GM21576 (cell line): Measurements from ENCODE around the gene FSCN2.

Source experiments
- ATAC-seq: cut with Tn5 transposase; IDR thresholded peaks from one replicate; pipeline ENCODE4 v1.9.1; 2021; ENCODE audit warnings: mild to moderate bottlenecking, moderate library complexity; ENCODE audit not compliant: unreplicated experiment

FSCN2 gene

DNA sequence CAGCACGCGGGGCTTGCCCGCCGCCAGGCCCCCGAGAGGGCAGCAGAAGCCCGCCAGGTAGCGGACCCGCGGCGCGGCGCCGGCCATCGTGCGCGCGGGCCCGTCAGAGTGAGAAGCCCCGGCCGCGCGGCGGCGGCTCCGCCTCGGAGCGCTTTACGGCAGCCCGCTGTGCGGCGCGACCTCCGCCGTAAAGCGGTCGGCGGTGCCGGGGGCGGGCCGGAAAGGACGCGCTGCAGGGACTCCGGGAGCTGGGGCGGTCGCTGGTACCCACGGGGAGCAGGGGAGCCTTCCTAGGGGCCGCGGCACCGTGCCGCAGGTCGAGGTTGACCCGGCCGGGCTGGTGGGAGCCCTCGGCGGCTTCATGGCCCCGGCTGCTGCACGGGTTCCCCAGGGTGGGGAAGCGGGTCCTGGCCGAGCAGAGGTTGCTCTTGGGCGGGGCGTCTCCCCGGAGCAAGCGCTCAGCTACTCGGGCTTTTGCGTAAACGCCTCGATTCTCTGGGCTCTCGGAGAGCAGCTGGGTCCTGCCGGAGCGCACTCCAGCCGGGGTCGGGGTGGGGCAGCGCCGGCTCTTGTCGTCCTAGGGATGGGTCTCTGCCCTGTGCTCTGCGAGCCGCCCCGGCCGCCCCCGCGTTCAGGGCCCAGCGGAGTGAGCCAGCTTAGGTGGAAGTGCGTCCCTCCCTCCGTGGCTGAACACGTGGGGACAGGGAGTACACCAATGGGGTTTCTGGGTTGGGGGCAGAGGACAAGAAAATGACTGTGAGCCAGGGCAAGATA is 24.3 kb downstream of the FSCN2 start, which contains the start of gene FAAP100:
FAAP100 (minus strand) TSS at position 110 of the 774 bp plus-strand sequence; CDS start at position 87, 23 bp downstream.
- peak; percentile 38 for ATAC-seq

DNA sequence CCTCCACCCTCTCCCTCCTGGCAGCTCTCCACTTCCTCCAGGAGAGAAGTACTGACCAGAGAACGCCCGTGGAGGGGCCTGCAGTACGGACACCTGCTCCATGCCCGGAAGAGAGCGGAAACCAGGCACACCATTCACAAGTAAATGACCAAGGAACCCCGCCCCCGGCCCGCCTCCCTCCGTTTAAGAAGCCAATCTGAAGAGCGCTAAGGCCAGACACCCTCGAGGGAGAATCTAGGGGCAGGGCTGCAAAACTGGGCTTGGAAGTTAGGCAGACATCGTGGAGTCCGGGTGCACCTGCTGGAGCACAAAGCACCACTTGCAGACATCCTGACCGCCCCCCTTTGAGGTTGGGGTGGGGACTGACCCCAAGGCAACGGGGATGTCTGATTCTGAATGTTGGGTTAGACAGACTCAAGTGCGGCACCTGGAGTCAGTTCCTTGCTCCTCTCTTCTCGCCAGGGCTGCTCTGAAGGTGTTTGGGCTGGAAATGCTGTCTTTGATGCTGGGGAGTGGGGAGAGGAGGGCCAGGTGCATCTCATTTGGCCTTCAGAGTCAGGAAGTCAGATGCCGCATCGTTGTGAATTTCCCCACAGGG is 24.9 kb downstream of the FSCN2 start:
- peak; percentile 42 for ATAC-seq

DNA sequence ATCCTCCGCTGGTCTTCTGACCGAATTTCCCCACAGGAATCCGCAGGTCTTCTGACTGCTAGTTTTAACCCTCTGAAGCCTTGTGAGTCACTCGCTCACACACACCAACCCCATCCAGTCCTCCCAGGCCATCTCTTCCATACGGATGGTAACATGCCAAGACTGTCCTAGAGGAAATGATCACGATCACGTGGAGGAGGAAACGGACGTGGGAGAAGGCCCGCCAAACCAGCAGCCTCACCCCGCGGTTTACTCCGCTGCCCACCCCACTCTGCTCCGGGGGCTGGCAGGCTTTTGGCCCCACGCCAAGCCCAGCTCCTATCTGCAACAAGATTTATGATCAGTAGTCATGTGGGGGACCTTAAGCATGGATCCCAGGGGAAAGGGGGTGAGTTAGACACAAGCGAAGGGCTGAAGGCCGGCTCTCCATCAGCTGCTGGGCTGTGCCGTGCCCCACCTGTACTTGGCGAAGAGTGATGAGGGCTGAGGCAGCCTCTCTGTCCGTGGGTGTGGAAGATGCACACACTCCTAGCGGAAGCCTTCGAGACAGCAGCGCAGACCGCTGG is 25.5 kb downstream of the FSCN2 start:
- ATAC-seq, result no peak

DNA sequence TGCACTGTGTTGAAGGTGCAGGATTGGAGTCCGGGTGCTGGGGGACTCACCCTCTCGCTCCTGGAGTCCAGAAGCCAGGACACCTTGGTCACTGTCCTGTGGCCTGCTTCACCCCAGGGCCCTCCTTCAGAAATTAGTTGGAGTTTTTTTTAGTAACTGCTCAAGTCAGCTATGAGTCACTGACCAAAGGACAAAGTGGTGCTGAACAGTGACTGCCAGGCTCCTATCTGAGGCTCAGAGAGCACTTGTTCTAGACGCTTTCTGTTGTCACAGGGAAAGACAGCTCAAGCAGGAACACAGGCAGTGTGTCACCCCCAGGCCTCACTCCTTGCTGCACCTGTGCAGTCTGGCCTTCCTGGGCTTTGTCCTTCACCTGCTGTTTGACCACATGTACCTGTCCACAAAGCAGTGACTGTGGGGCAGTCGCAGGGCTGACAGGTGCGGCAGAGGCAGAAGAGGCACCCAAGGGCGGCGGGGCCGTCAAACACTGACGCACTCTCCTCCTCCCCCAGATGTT is 28.1 kb downstream of the FSCN2 start:
- no peak for ATAC-seq

DNA sequence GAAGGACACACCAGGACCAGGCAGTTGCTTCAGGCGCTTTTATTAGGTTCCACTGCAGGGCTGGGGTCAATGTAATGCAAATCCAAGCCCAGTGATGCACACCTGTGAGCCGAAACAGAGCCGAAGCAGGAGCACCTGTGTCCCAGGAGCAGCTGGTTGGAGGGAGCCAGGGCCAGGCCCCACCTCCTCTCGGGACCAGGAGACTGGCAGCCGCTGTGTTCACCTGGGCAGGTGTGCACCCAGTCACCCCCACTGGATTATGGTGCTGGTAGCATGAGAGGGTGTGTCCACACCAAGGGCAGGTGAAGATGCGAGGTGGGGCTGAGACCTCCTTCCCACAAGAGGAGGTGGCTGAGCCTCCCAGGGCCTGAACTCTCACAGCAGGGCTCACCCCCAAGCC is 28.7 kb downstream of the FSCN2 start:
- ATAC-seq, result no peak

DNA sequence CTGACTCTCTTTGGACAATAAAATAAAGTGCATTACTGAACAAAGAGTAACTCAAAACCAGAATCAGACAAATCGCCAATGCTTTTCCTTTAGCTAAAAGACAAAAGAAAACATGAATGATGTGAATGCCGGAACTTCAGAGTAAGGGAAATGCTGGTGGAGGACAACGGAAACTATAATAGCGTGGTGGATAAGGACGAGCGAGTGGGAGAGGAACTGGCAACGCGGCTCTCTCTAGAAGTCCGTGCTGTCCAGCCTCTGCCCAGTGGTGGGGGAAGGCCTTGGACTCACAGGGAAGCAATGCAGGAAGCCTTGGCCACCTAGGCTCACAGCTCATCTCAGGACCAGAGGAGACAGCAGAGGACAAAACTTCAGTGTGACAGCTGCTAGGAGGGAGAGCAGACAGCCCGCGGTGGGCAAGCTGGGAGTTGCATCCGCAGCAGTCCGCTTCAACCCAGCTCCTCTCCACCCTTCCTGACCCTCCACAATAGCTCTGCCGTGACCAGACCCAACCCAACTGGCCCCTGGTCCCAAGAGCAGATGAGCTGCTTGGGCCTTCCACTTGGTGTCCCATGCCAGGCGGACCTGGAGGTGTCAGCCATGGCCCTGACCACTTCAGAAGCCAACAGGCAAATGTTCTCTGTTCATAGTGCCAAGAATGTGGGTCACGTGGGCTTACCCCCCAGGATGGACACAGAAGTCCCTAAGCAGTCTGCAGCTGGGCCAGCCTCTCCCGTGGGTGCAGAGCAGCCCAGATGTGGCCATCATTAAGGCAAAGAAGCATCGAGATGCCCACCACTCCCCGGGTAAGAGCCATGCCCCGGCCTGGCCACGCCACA is 29.3 kb downstream of the FSCN2 start:
- no peak for ATAC-seq

DNA sequence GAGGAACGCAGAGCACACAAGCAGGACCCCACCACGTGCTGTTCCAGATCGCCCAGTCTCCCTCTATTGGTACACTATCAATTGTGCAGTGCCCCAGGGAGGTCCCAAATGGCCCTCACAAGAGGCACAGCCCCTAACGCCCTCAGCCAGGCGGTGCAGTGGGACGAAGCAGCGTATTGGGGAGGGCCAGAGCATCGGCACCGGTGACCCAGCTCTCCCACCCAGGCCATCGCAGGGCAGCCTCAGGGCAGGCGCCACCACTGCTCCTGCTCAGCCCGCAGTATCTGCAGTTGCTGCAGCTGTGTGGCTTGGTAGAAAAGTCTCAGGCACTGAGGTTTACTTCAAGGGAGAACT is 29.9 kb downstream of the FSCN2 start:
- no peak for ATAC-seq

DNA sequence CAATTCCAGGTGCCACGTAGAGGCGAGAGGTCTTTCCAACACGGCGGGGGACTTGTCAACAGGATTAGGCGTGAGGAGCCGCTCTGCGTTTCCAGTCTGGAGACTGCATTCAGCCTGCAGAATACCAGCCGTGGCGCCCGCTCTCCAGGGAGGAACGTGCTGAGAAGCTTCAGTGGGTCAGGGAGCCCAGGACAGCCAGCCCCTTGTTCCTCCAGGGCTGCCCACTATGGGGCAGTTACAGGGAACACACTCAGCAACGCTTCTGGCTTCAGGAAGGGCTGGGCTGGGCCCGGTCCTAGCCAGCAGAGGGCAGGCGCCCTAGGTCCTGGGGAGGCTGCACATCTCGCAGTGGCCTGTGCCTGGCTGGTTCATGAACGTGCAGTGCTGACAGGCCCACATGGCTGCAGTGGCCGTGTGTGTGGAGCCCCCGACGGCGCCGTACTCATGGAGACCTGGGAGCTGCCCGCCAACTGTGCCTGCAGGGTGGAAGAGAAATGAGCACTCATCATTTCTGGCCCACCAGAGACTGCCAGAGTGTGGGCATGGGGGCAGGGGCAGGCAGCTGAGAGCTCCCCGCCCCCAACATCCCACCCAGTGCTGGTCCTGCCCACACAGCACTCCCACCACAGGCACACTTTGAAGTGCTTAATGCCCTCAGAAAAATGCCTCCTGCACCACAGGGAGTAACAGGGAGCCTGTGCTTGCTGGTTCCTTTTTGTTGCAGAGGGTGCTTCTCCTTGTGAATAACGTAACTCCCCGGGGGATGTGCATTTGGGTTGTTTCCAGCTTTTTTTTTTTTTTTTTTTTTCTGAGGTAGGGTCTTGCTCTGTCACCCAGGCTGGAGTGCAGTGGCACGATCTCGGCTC is 31.0 kb downstream of the FSCN2 start:
- no peak for ATAC-seq

DNA sequence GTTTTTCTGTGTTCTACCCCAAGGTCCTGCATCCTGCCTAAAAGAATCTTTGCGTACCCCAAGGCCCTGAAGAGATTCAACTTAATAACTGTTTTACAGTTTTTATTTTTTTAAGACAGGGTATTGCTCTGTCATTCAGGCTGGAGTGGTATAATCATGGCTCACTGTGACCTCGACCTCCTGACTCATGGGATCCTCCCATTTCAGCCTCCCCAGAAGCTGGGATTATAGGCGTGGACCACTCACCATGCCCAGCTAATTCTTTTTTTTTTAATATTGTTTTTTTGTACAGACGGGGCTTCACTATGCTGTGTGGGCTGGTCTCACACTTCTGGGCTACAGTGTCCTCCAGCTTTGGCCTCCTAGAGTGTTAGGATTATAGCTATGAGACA is 33.3 kb downstream of the FSCN2 start:
- no peak for ATAC-seq

DNA sequence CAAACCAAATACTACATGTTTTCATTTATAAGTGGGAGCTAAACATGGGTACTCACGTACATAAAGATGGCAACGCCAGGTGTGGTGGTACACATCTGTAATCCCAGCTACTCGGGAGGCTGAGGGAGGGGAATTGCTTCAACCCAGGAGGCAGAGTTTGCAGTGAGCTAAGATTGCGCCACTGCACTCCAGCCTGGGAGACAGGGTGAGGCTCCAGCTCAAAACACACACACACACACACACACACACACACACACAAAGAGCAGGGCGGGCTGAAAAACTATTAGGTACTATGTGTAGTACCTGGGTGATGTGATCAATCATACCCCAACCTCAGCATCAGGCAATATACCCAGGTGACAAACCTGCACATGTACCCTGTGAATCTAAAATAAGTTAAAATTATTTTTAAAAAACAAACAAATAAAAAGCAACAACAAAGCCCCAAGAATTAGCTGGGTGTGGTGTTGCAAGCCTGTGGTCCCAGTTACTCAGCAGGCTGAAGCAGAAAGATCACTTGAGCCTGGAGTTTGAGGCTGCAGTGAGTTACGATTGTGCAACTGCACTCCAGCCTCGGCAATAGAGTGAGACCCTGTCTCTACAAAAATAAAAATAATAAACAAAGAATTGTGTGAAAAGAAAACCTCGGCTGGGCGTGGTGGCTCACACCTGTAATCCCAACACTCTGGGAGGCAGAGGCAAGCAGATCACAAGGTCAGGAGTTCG is 35.8 kb downstream of the FSCN2 start:
- no peak for ATAC-seq

DNA sequence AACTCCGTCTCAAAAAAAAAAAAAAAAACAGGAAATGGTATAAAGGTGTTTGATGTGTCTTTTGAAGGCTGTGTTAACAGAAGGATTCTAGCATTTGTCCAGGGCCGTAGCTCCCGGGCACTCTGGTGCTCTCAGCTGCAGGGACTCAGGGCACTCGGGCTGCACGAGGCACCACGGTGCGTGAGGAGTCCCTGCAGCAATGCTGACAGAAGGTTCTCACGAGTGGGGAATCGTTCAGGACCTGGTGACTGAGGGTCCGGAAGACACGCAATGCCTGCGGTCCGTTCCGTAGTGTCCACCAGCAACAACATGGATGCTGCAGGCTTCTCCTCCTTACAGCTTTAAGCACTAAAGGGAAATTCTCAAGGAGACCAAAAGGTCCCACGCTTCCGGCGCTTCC is 36.6 kb downstream of the FSCN2 start:
- no peak for ATAC-seq

DNA sequence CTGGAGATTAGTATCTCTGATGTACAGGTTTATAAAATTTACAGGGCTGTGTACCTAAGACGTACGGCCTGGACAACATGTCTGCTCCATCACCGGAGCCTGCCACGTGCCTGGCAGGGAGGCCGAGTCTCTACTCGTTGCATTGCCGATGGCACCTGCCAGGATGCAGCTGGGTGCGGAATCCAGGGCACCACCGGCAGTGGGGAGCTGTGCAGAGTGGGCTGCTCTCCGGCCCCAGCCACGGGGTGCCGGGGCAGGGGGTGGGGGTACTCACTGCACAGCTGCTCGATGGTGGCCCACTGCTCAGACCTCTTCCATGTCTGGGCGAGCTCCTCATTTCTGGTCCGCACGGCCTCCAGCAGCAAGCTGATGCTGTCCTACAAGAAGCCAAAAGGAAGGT is 37.1 kb downstream of the FSCN2 start:
- ATAC-seq, result no peak

DNA sequence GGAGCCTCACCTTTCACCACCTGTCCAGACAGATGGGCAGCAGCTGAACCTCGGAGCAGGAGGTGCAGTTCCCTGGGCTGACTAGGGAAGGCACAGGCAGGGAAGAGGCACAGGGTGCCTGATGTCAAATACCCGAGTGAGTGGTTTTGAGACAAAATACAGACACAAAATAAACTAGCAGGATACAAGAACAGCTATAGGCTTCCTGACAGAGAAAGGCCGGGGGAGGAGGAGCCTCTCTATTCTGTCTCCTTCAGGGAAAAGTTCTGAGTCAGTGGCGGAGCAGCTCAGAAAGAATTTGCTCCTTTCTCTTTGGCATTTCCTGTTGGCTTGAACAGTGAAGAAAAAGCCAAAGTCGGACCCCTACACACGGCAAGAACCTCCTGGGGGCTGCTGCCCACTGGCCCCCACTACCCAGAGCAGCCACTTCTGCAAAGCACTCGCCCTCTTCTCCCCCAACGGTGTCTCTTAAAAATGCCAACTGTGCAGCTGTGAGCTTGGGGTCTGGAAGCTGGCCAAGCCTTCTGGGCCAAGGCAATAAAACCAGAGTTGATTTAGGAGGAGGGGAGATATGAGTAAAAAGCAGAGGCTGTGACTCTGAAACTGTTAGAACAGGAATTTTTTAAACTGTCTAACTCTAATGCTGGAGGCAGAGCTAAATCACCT is 38.4 kb downstream of the FSCN2 start:
- ATAC-seq, result no peak

DNA sequence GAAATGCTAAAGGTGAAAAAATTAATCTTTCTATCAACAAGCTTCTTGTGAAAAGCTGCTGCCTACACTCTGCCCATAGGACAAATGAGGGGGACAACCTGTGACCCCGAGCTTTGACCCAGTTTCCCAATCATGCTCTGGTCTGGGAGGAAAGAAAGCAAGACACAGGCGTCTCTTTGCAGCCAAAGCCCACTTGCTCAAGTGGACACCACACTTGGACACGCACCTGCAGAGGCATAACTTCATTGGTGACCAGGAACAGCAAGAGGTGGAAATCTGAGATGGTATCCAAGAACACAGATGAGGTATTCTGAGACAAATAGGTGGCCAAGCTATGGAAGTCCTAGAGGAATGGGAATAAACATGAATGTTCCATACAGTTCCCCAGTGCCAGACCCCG is 39.0 kb downstream of the FSCN2 start:
- ATAC-seq, result no peak

DNA sequence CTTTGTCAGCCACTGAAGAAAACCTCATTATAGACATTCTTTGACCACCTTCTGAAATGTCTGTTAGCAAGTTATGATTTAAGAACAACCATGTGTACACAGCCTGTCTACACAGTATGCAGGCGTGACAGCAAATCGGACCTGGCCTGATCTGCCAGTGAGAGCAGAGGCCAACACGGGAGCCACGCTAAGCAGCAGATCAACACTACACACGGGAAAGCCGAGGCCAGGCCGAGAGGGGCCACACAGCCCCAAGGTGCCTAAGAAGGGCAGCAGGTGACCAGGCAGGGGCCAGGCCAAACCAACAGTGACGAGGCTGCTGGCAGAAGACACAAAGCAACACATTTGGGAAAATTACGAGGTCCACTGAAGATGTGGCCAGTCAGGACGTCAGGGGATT is 40.2 kb downstream of the FSCN2 start:
- no peak for ATAC-seq

DNA sequence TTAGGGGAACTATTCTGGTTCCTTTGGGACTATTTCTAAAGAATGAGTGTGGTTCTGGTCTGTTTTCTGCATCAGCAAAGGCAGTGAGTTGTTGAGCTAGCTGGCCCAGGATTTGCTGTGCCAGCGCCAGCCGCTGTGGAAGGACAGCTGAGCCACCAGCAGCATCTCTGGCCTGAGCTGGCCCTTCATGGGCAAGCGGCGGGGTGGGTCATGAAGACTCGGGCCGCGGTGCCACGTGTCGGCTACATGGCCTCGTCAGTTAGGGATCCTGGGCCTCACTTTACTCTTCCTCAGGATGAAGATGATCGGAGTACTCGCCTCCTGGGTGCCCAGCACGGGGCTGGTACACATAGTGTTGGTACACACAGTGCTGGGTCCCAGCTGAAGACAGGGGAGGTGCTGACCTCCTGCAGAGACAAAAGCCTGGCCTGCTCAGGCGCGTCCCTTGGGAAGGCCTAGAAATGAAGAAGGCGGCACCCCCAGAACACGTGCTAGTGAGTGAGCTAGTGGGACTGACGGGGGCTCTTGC is 41.9 kb downstream of the FSCN2 start:
- no peak for ATAC-seq

DNA sequence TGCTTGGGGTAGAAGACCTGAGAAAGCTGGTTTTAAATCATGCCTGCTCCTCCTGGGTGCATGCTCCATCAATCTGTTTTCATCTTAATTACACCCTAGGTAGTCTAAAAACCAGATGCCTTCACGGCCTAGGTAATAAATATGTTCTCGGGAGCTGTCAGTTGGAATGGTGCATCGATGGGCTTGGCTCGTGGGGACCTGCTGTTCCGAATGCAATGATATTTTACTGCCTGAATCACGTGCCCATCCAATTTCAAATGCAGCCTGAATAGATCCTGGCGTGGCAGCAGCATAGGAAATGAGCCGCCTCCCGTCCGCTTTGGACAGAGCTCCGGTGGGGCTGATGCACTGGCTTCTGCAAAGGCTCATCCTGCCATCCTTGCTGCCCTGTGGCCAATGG is 42.8 kb downstream of the FSCN2 start:
- no peak for ATAC-seq

DNA sequence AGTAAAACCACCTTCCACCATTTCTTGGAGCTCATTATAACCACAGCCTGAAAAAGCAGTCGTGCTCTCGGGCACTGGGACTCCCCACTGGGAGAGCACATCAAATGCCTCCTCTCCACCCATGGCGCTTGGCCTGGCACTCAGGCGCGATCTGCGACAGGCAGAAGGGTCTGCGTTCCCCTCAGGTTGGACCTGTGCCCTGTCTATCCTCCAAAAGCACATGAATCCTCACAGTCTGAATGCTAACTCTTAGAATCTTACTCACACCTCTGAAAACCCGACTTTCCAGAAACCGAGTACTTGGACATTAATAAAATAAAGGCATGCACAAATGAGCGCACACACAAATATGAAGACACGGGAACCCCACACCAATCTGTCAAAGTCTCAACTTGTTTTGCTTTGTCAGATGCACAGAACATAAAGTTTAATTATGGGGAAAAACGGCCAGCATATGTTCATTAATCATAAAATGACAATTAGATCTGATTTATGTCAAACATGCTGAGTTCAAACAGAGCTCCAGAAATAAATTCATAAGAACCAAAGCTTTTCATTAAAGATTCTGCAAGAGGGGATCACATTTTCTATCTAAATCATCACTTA is 44.5 kb downstream of the FSCN2 start:
- ATAC-seq, result no peak
